HFF-Myc (cell line): ENCODE results near the gene TMEM62.
"Not testable (repeated sequence)": the region's sequence is repeated elsewhere in the genome, so short reads cannot be mapped to it uniquely, and the experiment has no call there.

Experiments
- DNase-seq: peaks from one replicate; pipeline ENCODE4 v3.0.0-alpha.2; 2011; ENCODE audit warnings: low read depth; ENCODE audit errors: extremely low read depth
- H3K4me3 ChIP-seq: replicated peaks from 2 replicates; pipeline ENCODE4 v1.5.1; 2011; ENCODE audit warnings: low read depth, mild to moderate bottlenecking, control low read depth, low read length
- TF ChIP-seq, protein P1 (sequence below): IDR thresholded peaks from 2 replicates; pipeline ENCODE4 v1.5.1; 2012; ENCODE audit warnings: mild to moderate bottlenecking, low read depth, low read length, control low read depth; ENCODE audit errors: missing control alignments

Gene TMEM62

DNA sequence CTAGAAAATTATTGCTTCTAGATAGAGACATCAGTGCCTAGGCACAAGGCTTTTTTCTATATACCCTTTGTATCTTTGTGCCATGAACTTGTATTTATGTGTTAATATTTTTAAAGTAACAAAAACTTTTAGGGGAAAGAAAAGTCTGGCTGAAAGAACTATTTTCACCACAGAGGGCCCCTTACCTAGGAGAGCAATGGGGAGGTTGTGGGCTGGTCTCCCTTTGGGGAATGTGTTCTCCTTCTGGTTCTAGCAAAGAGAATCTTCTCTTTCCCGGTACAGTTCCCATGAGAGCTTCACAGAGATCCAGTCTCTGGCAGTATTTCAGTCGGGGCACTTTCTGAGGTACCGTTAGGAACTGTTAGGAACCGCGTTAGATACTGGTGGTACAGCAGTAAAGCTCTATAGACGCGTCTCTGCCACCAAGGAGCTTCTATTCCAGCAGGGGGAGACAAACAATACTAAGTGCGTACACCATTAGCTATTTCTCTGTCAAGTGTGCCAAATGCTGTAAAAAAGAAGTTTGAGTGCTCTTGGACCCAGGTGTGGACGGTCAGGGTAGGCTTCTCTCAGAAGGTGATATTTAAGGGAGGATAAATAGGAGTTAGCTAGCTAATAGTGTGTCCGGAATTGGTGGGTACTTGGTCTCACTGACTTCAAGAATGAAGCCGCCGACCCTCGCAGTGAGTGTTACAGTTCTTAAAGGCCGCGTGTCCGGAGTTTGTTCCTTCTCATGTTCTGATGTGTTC lies 92.0 kb downstream of the TMEM62 start:
- H3K4me3 ChIP-seq, result no peak overlapping the region
- peak; percentile 31 for DNase-seq
- TF ChIP-seq, protein P1, sequence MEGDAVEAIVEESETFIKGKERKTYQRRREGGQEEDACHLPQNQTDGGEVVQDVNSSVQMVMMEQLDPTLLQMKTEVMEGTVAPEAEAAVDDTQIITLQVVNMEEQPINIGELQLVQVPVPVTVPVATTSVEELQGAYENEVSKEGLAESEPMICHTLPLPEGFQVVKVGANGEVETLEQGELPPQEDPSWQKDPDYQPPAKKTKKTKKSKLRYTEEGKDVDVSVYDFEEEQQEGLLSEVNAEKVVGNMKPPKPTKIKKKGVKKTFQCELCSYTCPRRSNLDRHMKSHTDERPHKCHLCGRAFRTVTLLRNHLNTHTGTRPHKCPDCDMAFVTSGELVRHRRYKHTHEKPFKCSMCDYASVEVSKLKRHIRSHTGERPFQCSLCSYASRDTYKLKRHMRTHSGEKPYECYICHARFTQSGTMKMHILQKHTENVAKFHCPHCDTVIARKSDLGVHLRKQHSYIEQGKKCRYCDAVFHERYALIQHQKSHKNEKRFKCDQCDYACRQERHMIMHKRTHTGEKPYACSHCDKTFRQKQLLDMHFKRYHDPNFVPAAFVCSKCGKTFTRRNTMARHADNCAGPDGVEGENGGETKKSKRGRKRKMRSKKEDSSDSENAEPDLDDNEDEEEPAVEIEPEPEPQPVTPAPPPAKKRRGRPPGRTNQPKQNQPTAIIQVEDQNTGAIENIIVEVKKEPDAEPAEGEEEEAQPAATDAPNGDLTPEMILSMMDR, result peak; percentile 78

DNA sequence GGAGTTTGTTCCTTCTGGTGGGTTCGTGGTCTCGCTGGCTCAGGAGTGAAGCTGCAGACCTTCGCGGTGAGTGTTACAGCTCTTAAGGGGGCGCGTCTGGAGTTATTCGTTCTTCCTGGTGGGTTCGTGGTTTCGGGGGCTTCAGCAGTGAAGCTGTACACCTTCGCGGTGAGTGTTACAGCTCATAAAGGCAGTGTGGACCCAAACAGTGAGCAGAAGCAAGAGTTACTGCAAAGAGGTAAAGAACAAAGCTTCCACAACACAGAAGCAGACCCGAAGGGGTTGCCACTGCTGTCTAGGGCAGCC lies 92.5 kb downstream of the TMEM62 start:
- H3K4me3 ChIP-seq, DNase-seq: not testable (repeated sequence)

DNA sequence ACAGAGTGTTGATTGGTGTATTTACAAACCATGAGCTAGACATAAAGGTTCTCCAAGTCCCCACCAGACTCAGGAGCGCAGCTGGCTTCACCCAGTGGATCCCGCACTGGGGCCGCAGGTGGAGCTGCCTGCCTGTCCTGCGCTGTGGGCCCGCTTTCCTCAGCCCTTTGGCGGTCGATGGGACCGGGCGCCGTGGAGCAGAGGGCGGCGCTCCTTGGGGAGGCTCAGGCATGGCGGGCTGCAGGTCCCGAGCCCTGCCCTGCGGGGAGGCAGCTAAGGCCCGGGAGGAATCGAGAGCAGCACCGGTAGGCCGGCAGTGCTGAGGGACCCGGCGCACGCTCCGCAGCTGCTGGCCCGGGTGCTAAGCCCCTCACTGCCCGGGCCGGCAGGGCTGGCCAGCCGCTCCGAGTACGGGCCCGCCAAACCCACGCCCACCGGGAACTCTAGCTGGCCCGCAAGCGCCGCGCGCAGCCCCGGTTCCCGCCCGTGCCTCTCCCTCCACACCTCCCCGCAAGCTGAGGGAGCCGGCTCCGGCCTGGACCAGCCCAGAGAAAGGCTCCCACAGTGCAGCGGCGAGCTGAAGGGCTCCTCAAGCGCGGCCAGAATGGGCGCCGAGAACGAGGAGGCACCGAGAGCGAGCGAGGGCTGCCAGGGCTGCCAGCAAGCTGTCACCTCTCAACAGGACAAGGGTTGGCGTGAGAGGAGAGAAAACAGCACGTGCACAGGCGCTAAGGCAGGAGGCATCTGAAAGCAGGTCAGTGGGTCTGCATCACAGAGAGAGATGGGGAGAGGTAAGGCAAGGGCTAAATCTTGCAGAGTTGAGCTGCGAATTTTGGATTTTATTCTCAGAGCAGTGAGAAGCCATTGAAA lies 93.3 kb downstream of the TMEM62 start:
- TF ChIP-seq, protein P1, result no peak
- no peak for DNase-seq
- no peak overlapping the region for H3K4me3 ChIP-seq

DNA sequence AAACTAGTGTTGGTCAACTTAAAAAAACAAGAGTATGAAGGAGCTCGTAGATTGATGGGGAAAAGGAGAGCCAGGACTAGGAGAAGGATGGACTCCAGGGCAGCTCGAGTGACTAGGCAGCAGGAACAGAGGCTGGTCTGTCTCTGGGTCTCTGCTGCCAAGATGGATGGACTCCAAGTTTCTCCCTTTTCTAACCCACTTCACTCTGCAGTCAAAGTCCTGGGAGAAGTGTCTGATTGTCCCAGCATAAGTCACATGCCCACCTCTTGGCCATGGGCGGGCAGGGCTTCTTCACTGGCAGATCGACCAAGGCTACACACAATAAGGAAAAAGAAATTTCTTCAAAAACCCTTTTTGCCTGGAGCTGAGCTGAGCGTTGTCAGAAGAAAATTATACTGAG lies 96.6 kb downstream of the TMEM62 start:
- H3K4me3 ChIP-seq, result no peak overlapping the region
- TF ChIP-seq, protein P1, result no peak
- DNase-seq, result no peak

DNA sequence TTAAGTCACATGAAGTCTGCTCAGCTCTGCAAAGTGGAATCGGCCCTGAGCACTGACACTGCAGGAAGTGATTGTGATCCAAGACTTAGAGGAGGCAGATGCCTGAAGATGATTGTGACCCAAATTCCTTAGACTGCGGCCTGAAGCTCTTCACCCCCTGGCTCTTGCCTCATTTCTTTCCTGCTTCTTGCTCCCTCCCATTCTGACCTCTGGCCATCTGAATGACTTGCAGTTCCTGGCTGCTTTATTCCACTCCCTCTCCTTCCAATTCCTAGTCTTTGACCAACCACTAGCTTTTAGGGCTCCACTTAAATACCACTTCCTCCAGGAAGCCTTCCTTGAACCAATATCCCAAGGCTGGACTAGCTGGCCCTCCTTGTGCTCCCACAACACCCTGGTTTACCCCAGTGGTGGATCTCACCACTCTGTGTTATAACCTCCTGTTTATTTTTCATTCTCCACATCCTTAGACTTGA lies 97.3 kb downstream of the TMEM62 start:
- TF ChIP-seq, protein P1, result no peak
- H3K4me3 ChIP-seq, result no peak overlapping the region
- no peak for DNase-seq

DNA sequence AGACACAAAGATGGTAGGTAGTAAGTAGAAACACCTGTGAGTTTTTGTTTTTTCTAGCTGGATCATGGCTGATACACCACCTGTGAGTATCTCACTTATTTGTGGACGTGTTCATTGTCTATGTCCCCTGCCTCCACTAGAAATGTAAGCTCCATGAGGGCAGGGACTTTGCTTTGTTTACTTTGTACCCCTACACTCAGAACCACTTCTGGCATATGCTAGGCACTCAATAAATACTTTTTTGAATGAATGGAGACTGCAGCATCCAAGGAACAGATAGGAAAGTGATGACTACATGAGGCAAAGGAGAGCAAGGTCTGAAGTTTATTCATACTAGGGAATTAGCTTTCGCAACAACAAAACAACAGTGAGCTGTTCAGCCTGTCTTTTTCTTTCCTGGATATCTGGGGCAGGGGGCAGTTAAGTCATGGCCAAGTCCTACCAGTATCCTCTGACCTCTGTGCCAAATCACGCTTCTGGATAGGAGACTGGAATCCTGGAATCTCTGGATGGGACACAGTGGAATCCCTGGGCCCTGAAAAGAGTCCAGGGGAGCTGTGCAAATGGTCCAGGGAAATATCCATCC lies 99.0 kb downstream of the TMEM62 start:
- H3K4me3 ChIP-seq, result no peak overlapping the region
- TF ChIP-seq, protein P1, result no peak
- no peak for DNase-seq
